Measurements from ENCODE around the gene FLCN. TPM values are rescaled to one million over a fixed set of nuclear protein-coding genes. Genes with fewer than 3 reads are reported as not detected.

The FLCN gene
- total RNA-seq, 1 experiment from 2014 or later: 38.8 TPM

- peaks cover 27% of the 10 kb centered on the region; the same call in 1 of the 2 replicates for H4K20me1 ChIP-seq (ENCODE audit: insufficient read depth)
- POLR2A ChIA-PET (ENCODE audit: unreplicated experiment): no interaction called here
- no peak overlapping the region for H3K27ac ChIP-seq
- no peak overlapping the region for H2AFZ ChIP-seq
- BruUV-seq (replicated peaks): no TSS peak
- intact Hi-C loops (cut with micrococcal nuclease; ENCODE audit: unreplicated experiment): no loop called here
- H3F3A ChIP-seq (ENCODE audit: insufficient read depth, low read depth): peaks cover 67% of the 10 kb centered on the region; the same call in 1 of the 2 replicates
- H3K79me2 ChIP-seq (ENCODE audit: low read depth): no peaks in the 10 kb centered on the region
- H3K9me3 ChIP-seq (ENCODE audit: insufficient read depth, low read depth): no peaks in the 10 kb centered on the region
- DNase-seq: no peak
- CTCF ChIA-PET: no interaction called here
- H3K9me2 ChIP-seq (ENCODE audit: insufficient read depth): no peaks in the 10 kb centered on the region
- no peaks in the 10 kb centered on the region for H3K27me3 ChIP-seq (ENCODE audit: insufficient read depth, low read depth)
- no peak overlapping the region for H3K4me3 ChIP-seq
- H3K4me2 ChIP-seq: no peak overlapping the region
- H3K36me3 ChIP-seq (ENCODE audit: low read depth): peaks cover 62% of the 10 kb centered on the region
- H3K4me1 ChIP-seq (replicated peaks; ENCODE audit: insufficient read depth): 0 out of 2 replicates have a peak, but pooled peaks cover 1% of the 10 kb centered on the region
- no peak for TF ChIP-seq EZH2 (IDR thresholded peaks at IDR 0.05; ENCODE audit: low read depth)
- TF ChIP-seq CTCF (conservative IDR thresholded peaks at IDR 0.05): no peak
These were observed 56.8 kb downstream of the FLCN start for GRCh38 chr17:17180141-17180603.

- no TSS peak for BruUV-seq (replicated peaks)
- Histone ChIP-seq H3K4me3 (no peak overlapping the region), H3K79me2 (ENCODE audit: low read depth) (no peaks in the 10 kb centered on the region), H3K27ac (no peak overlapping the region), H3F3A (ENCODE audit: insufficient read depth, low read depth) (peaks cover 69% of the 10 kb centered on the region; the same call in 1 of the 2 replicates), H3K9me3 (ENCODE audit: insufficient read depth, low read depth) (no peaks in the 10 kb centered on the region), H3K4me2 (no peak overlapping the region), H3K9me2 (ENCODE audit: insufficient read depth) (no peaks in the 10 kb centered on the region), H4K20me1 (ENCODE audit: insufficient read depth) (peaks cover 33% of the 10 kb centered on the region), H3K27me3 (ENCODE audit: insufficient read depth, low read depth) (no peaks in the 10 kb centered on the region), H2AFZ (no peak overlapping the region), H3K4me1 (replicated peaks; ENCODE audit: insufficient read depth) (no peaks in the 10 kb centered on the region), H3K36me3 (ENCODE audit: low read depth) (peaks cover 63% of the 10 kb centered on the region)
- POLR2A ChIA-PET (ENCODE audit: unreplicated experiment): no interaction called here
- TF ChIP-seq CTCF (conservative IDR thresholded peaks at IDR 0.05) (no peak), EZH2 (IDR thresholded peaks at IDR 0.05; ENCODE audit: low read depth) (no peak)
- CTCF ChIA-PET: no interaction called here
- intact Hi-C loops (cut with micrococcal nuclease; ENCODE audit: unreplicated experiment): no loop called here
- no peak for DNase-seq
These were observed 57.6 kb downstream of the FLCN start for GRCh38 chr17:17179371-17179827.

- Histone ChIP-seq H2AFZ (no peak overlapping the region), H3K27ac (no peak overlapping the region), H3F3A (ENCODE audit: insufficient read depth, low read depth) (peaks cover 71% of the 10 kb centered on the region; the same call in 1 of the 2 replicates), H3K79me2 (ENCODE audit: low read depth) (no peaks in the 10 kb centered on the region), H3K4me2 (no peak overlapping the region), H3K27me3 (ENCODE audit: insufficient read depth, low read depth) (no peaks in the 10 kb centered on the region), H4K20me1 (ENCODE audit: insufficient read depth) (peaks cover 42% of the 10 kb centered on the region), H3K9me2 (ENCODE audit: insufficient read depth) (no peaks in the 10 kb centered on the region), H3K4me3 (no peak overlapping the region), H3K4me1 (replicated peaks; ENCODE audit: insufficient read depth) (no peaks in the 10 kb centered on the region), H3K36me3 (ENCODE audit: low read depth) (peaks cover 65% of the 10 kb centered on the region), H3K9me3 (ENCODE audit: insufficient read depth, low read depth) (no peaks in the 10 kb centered on the region)
- POLR2A ChIA-PET (ENCODE audit: unreplicated experiment): no interaction called here
- CTCF ChIA-PET: no interaction called here
- intact Hi-C loops (cut with micrococcal nuclease; ENCODE audit: unreplicated experiment): no loop called here
- TF ChIP-seq EZH2 (IDR thresholded peaks at IDR 0.05; ENCODE audit: low read depth) (no peak), CTCF (conservative IDR thresholded peaks at IDR 0.05) (no peak)
- TSS peak; percentile 2 for BruUV-seq (replicated peaks)
- no peak for DNase-seq
These were observed 59.8 kb downstream of the FLCN start for GRCh38 chr17:17177176-17177575.

All from PC-9 (cell line).